ENCODE results near the gene AHDC1.

Gene AHDC1

GRCh38 chr1:27575840-27576331, 28.1 kb downstream of the AHDC1 start:
- DNase-seq, result no peak

GRCh38 chr1:27574871-27575831, 28.8 kb downstream of the AHDC1 start:
- no peak for DNase-seq

GRCh38 chr1:27574001-27574781, 29.8 kb downstream of the AHDC1 start:
- DNase-seq, result no peak

- DNase-seq, result no peak
Observed at GRCh38 chr1:27572679-27573426, 31.1 kb downstream of the AHDC1 start.

- DNase-seq, result no peak
Observed at GRCh38 chr1:27572019-27572678, 31.8 kb downstream of the AHDC1 start.

- DNase-seq, result no peak
Observed at GRCh38 chr1:27571439-27572018, 32.4 kb downstream of the AHDC1 start.

- DNase-seq, result no peak
Observed at GRCh38 chr1:27570784-27571183, 33.2 kb downstream of the AHDC1 start.

GRCh38 chr1:27570356-27570755, 33.6 kb downstream of the AHDC1 start:
- DNase-seq, result no peak

GRCh38 chr1:27569506-27570291, 34.2 kb downstream of the AHDC1 start:
- no peak for DNase-seq

GRCh38 chr1:27569088-27569460, 34.9 kb downstream of the AHDC1 start:
- DNase-seq, result peak in 1 of 2 donors; percentile 23

- peak; percentile 94 to 97 for DNase-seq
Observed at GRCh38 chr1:27568300-27569087, 35.5 kb downstream of the AHDC1 start.

- DNase-seq, result no peak
Observed at GRCh38 chr1:27567971-27568299, 36.0 kb downstream of the AHDC1 start.

- DNase-seq, result no peak
Observed at GRCh38 chr1:27567146-27567526, 36.8 kb downstream of the AHDC1 start.

- no peak for DNase-seq
Observed at GRCh38 chr1:27566462-27567145, 37.3 kb downstream of the AHDC1 start.

- DNase-seq, result no peak
Observed at GRCh38 chr1:27564710-27565649, 39.0 kb downstream of the AHDC1 start.

- no peak for DNase-seq
Observed at GRCh38 chr1:27563591-27564471, 40.1 kb downstream of the AHDC1 start.

GRCh38 chr1:27563341-27563590, 40.7 kb downstream of the AHDC1 start:
- no peak for DNase-seq
